GM23338 (cell line): ENCODE data around the gene HTR3C. TPM values are rescaled to one million over a fixed set of nuclear protein-coding genes. Genes with fewer than 3 reads are reported as not detected.

Source experiments
- ATAC-seq: fragments of 200-7000 bp; cut with Tn5 transposase; 3 replicates; pipeline ENCODE4 v1.9.1; 2020
- DNase-seq: peaks from one replicate; pipeline ENCODE4 v3.0.0-alpha.2; 2015; ENCODE audit warnings: low spot score
- H2AFZ ChIP-seq: fragments of 200-600 bp; sonication (generic); 2 replicates; pipeline ENCODE4 v1.8.0; 2016; ENCODE audit warnings: antibody characterized with exemption, mild to moderate bottlenecking, moderate library complexity
- H3F3A ChIP-seq: fragments of 200-600 bp; sonication (generic); replicated peaks from 2 replicates; pipeline ENCODE4 v1.8.0; 2017; ENCODE audit warnings: antibody characterized with exemption, mixed run types, low read depth
- H3K27ac ChIP-seq: fragments of 200-600 bp; sonication (generic); 2 replicates; pipeline ENCODE4 v1.6.1; 2016; ENCODE audit warnings: low read depth
- H3K27me3 ChIP-seq: fragments of 200-600 bp; sonication (generic); 2 replicates; pipeline ENCODE4 v1.8.0; 2016; ENCODE audit warnings: mild to moderate bottlenecking, mixed run types, moderate library complexity; ENCODE audit not compliant: insufficient read depth
- H3K36me3 ChIP-seq: fragments of 200-600 bp; sonication (generic); 2 replicates; pipeline ENCODE4 v1.8.0; 2016; ENCODE audit warnings: mild to moderate bottlenecking; ENCODE audit not compliant: insufficient read depth
- H3K4me1 ChIP-seq: fragments of 200-600 bp; sonication (generic); 2 replicates; pipeline ENCODE4 v1.8.0; 2016; ENCODE audit warnings: mild to moderate bottlenecking, moderate library complexity; ENCODE audit not compliant: insufficient read depth
- H3K4me2 ChIP-seq: fragments of 200-600 bp; sonication (generic); 2 replicates; pipeline ENCODE4 v1.7.1; 2017; ENCODE audit warnings: mixed run types
- H3K4me3 ChIP-seq: fragments of 200-600 bp; sonication (generic); 2 replicates; pipeline ENCODE4 v1.6.1; 2016; ENCODE audit warnings: mixed run types
- H3K79me2 ChIP-seq: fragments of 200-600 bp; sonication (generic); replicated peaks from 2 replicates; pipeline ENCODE4 v1.8.0; 2017; ENCODE audit warnings: mild to moderate bottlenecking; ENCODE audit not compliant: insufficient read depth
- H3K9me2 ChIP-seq: fragments of 200-600 bp; sonication (generic); 2 replicates; pipeline ENCODE4 v1.8.0; 2017; ENCODE audit not compliant: insufficient read depth
- H4K20me1 ChIP-seq: fragments of 200-600 bp; sonication (generic); replicated peaks from 2 replicates; pipeline ENCODE4 v1.8.0; 2017; ENCODE audit warnings: mild to moderate bottlenecking; ENCODE audit not compliant: insufficient read depth
- H3K27ac Mint-ChIP-seq: 2 replicates; pipeline ENCODE4 v1.8.0; 2020; ENCODE audit warnings: inconsistent platforms, mild to moderate bottlenecking, moderate library complexity, mixed read lengths
- H3K27me3 Mint-ChIP-seq: 3 replicates; pipeline ENCODE4 v1.8.0; 2022; ENCODE audit warnings: low read depth, mild to moderate bottlenecking, moderate library complexity, mixed read lengths, inconsistent platforms; ENCODE audit not compliant: insufficient read depth, poor library complexity
- H3K36me3 Mint-ChIP-seq: 3 replicates; pipeline ENCODE4 v1.8.0; 2021; ENCODE audit warnings: low read depth, mild to moderate bottlenecking, inconsistent platforms, moderate library complexity, mixed read lengths
- H3K4me1 Mint-ChIP-seq: 3 replicates; pipeline ENCODE4 v1.8.0; 2020; ENCODE audit warnings: mild to moderate bottlenecking, inconsistent platforms, mixed read lengths
- H3K4me3 Mint-ChIP-seq: 3 replicates; pipeline ENCODE4 v1.8.0; 2021; ENCODE audit warnings: moderate library complexity, mild to moderate bottlenecking, inconsistent platforms, mixed read lengths
- H3K9me3 Mint-ChIP-seq: 3 replicates; pipeline ENCODE4 v1.8.0; 2020; ENCODE audit warnings: moderate library complexity, mild to moderate bottlenecking, inconsistent platforms, mixed read lengths
- CREB1 ChIP-seq: fragments of 250-450 bp; sonication (Bioruptor Pico); IDR thresholded peaks from 2 replicates; pipeline ENCODE4 v1.5.0; 2020; ENCODE audit warnings: low read depth, mild to moderate bottlenecking, moderate library complexity
- EZH2 ChIP-seq: fragments of 200-600 bp; sonication (generic); IDR thresholded peaks from one replicate; pipeline ENCODE4 v1.8.0; 2017; ENCODE audit warnings: antibody characterized with exemption, mild to moderate bottlenecking, low read depth; ENCODE audit not compliant: unreplicated experiment
- EZH2phosphoT487 ChIP-seq: fragments of 200-600 bp; sonication (generic); IDR thresholded peaks from one replicate; pipeline ENCODE4 v1.8.1; 2018; ENCODE audit warnings: antibody characterized with exemption; ENCODE audit not compliant: unreplicated experiment
- ZNF331 ChIP-seq: fragments of 250-450 bp; sonication (Bioruptor Pico); IDR thresholded peaks from 2 replicates; pipeline ENCODE4 v1.5.0; 2020; ENCODE audit warnings: low read depth, mild to moderate bottlenecking, moderate library complexity
- polyA plus RNA-seq: library from polyadenylated mRNA; unstranded; fragments of >200 nt; fragmentation: Nextera tagmentation; extraction: Ambion mirVana; gene quantifications from 2 replicates; pipeline ENCODE4 v1.2.1, GENCODE V29; 2016
- total RNA-seq: library from RNA; depleted of rRNA; stranded (reverse); fragments of >200 nt; shearing (Covaris generic); gene quantifications from 2 replicates; pipeline ENCODE4 v1.2.3, GENCODE V29; 2014
- TF ChIP-seq, protein P1 (sequence below), 2 experiments: fragments of 200-600 bp in 1 of 2; sonication (generic) in 1 of 2; conservative IDR thresholded peaks; 2 replicates each; pipeline versions ENCODE4 v1.5.1 to v1.6.1; 2016 to 2017; ENCODE audit warnings: antibody characterized with exemption in 2 of 2, low read depth in 2 of 2, mild to moderate bottlenecking in 2 of 2, moderate library complexity in 1 of 2
- TF ChIP-seq, protein P2 (sequence below): fragments of 250-450 bp; sonication (Bioruptor Pico); IDR thresholded peaks from 2 replicates; pipeline ENCODE4 v1.5.0; 2020; ENCODE audit warnings: mild to moderate bottlenecking, moderate library complexity

HTR3C gene
- total and polyA plus RNA-seq, 2 experiments from 2014 or later, result not detected

DNA sequence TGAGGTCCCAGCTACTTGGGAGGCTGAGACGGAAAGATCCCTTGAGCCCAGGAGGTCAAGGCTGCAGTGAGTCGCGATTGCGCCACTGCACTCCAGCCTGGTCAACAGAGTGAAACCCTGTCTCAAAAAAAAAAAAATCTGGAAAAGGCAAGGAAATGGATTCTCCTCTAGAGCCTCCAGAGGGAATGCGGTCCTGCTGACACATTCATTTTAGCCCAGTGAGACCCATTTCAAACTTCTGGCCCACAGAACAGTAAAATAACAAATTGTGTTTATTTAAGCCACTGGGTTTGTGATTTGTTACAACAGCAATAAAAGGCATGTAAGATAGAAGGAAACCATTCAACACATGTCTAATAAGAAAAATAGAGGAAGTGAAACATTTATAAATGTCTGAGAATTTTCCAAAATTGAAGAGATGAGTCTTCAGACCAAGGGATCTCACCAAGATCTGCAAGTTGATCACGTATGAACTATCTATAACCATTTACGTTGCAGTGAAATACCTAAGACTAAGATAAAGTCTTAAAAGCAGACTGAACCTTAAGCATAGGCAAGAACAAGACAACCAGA lies 44.0 kb downstream of the HTR3C start, which contains the start of gene HTR3E:
TSS of gene HTR3E (plus strand) at position 254 of the 573 bp plus-strand sequence. CDS start 466 bp downstream, outside the sequence.
- no peak for DNase-seq
- Histone ChIP-seq H3K4me3 (no peak within 1 kb of the TSS), H3K36me3 (no peaks in the 10 kb centered on the region), H2AFZ (no peak within 1 kb of the TSS), H4K20me1 (no peaks in the 10 kb centered on the region), H3K27me3 (no peaks in the 10 kb centered on the region), H3K4me1 (no peaks in the 10 kb centered on the region), H3K27ac (no peak within 1 kb of the TSS), H3F3A (no peaks in the 10 kb centered on the region), H3K79me2 (no peaks in the 10 kb centered on the region), H3K4me2 (no peak within 1 kb of the TSS), H3K9me2 (no peaks in the 10 kb centered on the region)
- TF ChIP-seq EZH2 (no peak), CREB1 (CRISPR knock-in tag) (no peak), ZNF331 (CRISPR knock-in tag) (no peak), EZH2phosphoT487 (no peak)
- TF ChIP-seq, protein P1, sequence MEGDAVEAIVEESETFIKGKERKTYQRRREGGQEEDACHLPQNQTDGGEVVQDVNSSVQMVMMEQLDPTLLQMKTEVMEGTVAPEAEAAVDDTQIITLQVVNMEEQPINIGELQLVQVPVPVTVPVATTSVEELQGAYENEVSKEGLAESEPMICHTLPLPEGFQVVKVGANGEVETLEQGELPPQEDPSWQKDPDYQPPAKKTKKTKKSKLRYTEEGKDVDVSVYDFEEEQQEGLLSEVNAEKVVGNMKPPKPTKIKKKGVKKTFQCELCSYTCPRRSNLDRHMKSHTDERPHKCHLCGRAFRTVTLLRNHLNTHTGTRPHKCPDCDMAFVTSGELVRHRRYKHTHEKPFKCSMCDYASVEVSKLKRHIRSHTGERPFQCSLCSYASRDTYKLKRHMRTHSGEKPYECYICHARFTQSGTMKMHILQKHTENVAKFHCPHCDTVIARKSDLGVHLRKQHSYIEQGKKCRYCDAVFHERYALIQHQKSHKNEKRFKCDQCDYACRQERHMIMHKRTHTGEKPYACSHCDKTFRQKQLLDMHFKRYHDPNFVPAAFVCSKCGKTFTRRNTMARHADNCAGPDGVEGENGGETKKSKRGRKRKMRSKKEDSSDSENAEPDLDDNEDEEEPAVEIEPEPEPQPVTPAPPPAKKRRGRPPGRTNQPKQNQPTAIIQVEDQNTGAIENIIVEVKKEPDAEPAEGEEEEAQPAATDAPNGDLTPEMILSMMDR (conservative IDR thresholded peaks at IDR 0.05; ENCODE audit: low read depth in 2 of 2), result no peak
- TF ChIP-seq, protein P2, sequence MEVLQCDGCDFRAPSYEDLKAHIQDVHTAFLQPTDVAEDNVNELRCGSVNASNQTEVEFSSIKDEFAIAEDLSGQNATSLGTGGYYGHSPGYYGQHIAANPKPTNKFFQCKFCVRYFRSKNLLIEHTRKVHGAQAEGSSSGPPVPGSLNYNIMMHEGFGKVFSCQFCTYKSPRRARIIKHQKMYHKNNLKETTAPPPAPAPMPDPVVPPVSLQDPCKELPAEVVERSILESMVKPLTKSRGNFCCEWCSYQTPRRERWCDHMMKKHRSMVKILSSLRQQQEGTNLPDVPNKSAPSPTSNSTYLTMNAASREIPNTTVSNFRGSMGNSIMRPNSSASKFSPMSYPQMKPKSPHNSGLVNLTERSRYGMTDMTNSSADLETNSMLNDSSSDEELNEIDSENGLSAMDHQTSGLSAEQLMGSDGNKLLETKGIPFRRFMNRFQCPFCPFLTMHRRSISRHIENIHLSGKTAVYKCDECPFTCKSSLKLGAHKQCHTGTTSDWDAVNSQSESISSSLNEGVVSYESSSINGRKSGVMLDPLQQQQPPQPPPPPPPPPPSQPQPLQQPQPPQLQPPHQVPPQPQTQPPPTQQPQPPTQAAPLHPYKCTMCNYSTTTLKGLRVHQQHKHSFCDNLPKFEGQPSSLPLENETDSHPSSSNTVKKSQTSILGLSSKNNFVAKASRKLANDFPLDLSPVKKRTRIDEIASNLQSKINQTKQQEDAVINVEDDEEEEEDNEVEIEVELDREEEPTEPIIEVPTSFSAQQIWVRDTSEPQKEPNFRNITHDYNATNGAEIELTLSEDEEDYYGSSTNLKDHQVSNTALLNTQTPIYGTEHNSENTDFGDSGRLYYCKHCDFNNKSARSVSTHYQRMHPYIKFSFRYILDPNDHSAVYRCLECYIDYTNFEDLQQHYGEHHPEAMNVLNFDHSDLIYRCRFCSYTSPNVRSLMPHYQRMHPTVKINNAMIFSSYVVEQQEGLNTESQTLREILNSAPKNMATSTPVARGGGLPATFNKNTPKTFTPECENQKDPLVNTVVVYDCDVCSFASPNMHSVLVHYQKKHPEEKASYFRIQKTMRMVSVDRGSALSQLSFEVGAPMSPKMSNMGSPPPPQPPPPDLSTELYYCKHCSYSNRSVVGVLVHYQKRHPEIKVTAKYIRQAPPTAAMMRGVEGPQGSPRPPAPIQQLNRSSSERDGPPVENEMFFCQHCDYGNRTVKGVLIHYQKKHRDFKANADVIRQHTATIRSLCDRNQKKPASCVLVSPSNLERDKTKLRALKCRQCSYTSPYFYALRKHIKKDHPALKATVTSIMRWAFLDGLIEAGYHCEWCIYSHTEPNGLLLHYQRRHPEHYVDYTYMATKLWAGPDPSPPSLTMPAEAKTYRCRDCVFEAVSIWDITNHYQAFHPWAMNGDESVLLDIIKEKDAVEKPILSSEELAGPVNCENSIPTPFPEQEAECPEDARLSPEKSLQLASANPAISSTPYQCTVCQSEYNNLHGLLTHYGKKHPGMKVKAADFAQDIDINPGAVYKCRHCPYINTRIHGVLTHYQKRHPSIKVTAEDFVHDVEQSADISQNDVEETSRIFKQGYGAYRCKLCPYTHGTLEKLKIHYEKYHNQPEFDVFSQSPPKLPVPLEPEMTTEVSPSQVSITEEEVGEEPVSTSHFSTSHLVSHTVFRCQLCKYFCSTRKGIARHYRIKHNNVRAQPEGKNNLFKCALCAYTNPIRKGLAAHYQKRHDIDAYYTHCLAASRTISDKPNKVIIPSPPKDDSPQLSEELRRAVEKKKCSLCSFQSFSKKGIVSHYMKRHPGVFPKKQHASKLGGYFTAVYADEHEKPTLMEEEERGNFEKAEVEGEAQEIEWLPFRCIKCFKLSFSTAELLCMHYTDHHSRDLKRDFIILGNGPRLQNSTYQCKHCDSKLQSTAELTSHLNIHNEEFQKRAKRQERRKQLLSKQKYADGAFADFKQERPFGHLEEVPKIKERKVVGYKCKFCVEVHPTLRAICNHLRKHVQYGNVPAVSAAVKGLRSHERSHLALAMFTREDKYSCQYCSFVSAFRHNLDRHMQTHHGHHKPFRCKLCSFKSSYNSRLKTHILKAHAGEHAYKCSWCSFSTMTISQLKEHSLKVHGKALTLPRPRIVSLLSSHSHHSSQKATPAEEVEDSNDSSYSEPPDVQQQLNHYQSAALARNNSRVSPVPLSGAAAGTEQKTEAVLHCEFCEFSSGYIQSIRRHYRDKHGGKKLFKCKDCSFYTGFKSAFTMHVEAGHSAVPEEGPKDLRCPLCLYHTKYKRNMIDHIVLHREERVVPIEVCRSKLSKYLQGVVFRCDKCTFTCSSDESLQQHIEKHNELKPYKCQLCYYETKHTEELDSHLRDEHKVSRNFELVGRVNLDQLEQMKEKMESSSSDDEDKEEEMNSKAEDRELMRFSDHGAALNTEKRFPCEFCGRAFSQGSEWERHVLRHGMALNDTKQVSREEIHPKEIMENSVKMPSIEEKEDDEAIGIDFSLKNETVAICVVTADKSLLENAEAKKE (CRISPR knock-in tag), result no peak
- Mint-ChIP-seq H3K4me1 (no peaks in the 10 kb centered on the region), H3K27ac (no peak within 1 kb of the TSS), H3K9me3 (peaks cover 11% of the 10 kb centered on the region), H3K36me3 (no peaks in the 10 kb centered on the region), H3K27me3 (peaks cover 5% of the 10 kb centered on the region), H3K4me3 (no peak within 1 kb of the TSS)
- ATAC-seq, result no peak
